ENCODE data around the gene NCKIPSD.
A peak's percentile ranks its signal among the peaks of the same experiment; 100 is the strongest.

The NCKIPSD gene

GRCh38 chr3:48716982-48717746, 31.4 kb upstream of the NCKIPSD start, which contains the start of gene IP6K2:
TSS of gene IP6K2 (minus strand) at chr3:48717221. CDS start at chr3:48695291, 21,930 bp downstream.
- peak within 1 kb of the TSS; percentile 87 for H3K27ac ChIP-seq
- POLR2A ChIA-PET (ENCODE audit: low non-redundant PET), result interaction anchor here (0.5 to 0.8 kb wide), 4 partner anchors 10 to 203 kb away, joined by 3 to 4 read pairs (median 3); no protein-coding TSS in a partner anchor
- TF ChIP-seq, protein P1, sequence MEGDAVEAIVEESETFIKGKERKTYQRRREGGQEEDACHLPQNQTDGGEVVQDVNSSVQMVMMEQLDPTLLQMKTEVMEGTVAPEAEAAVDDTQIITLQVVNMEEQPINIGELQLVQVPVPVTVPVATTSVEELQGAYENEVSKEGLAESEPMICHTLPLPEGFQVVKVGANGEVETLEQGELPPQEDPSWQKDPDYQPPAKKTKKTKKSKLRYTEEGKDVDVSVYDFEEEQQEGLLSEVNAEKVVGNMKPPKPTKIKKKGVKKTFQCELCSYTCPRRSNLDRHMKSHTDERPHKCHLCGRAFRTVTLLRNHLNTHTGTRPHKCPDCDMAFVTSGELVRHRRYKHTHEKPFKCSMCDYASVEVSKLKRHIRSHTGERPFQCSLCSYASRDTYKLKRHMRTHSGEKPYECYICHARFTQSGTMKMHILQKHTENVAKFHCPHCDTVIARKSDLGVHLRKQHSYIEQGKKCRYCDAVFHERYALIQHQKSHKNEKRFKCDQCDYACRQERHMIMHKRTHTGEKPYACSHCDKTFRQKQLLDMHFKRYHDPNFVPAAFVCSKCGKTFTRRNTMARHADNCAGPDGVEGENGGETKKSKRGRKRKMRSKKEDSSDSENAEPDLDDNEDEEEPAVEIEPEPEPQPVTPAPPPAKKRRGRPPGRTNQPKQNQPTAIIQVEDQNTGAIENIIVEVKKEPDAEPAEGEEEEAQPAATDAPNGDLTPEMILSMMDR (conservative IDR thresholded peaks at IDR 0.05; ENCODE audit: low read depth), result no peak
- CTCF ChIA-PET, result no interaction called here
- peak; percentile 93 for DNase-seq (ENCODE audit: low spot score)

DNA sequence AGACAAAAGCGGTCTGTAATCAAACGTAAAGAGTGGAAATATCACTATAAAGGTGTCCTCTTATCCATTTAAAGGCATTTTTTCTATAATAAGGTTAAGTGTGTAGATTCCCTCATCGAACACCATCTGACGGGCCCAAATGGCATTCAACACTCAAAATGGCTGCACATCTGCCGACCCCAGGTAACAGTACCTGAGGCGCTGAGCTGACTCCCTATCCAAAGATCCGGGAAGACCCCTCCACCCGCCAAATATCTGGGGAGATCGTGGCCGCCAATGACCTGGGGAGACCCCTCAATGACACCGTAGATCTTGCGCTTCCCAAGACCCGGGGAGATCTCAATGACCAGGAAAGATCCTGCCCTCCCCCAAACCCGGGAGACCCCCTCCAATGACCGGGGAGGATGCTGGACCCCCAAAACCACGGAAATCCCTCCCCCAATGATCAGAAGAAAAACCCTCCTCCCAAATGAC, 30.8 kb upstream of the NCKIPSD start:
- no peak for DNase-seq (ENCODE audit: low spot score)
- POLR2A ChIA-PET (ENCODE audit: low non-redundant PET), result interaction anchor here (0.7 to 0.8 kb wide), 2 partner anchors 10 to 18 kb away, joined by 3 read pairs; no protein-coding TSS in a partner anchor
- H3K27ac ChIP-seq, result peak overlapping the region; percentile 87
- TF ChIP-seq, protein P1 (conservative IDR thresholded peaks at IDR 0.05; ENCODE audit: low read depth), result no peak
- CTCF ChIA-PET, result no interaction called here

GRCh38 chr3:48715174-48715800, 29.6 kb upstream of the NCKIPSD start:
- POLR2A ChIA-PET (ENCODE audit: low non-redundant PET), result no interaction called here
- DNase-seq (ENCODE audit: low spot score), result no peak
- CTCF ChIA-PET, result interaction anchor here (0.6 kb wide), 1 partner anchor 726 kb away, joined by 6 read pairs; no protein-coding TSS in a partner anchor
- H3K27ac ChIP-seq, result no peak overlapping the region
- TF ChIP-seq, protein P1 (conservative IDR thresholded peaks at IDR 0.05; ENCODE audit: low read depth), result no peak

DNA sequence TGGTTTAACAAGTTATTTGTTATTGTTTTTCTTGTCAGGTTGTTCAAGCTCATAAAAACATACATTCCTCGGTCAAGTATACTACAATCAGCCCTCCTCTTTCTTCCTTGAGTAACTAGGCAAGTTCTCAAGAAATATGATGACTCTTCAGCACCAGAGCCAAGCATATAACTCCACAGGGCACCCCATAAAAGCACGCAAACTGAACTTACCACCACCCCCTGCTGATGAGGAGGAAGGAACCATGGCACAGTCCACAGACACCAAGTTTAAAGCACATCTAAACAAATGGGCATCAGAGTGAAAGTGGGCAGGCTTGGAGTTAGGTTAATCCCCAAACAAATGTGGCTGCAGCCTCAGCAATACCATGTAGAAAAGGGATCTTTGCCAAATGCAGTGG, 26.0 kb upstream of the NCKIPSD start:
- POLR2A ChIA-PET (ENCODE audit: low non-redundant PET), result no interaction called here
- H3K27ac ChIP-seq, result peak overlapping the region; percentile 78
- DNase-seq (ENCODE audit: low spot score), result no peak
- CTCF ChIA-PET, result no interaction called here
- TF ChIP-seq, protein P1 (conservative IDR thresholded peaks at IDR 0.05; ENCODE audit: low read depth), result no peak

DNA sequence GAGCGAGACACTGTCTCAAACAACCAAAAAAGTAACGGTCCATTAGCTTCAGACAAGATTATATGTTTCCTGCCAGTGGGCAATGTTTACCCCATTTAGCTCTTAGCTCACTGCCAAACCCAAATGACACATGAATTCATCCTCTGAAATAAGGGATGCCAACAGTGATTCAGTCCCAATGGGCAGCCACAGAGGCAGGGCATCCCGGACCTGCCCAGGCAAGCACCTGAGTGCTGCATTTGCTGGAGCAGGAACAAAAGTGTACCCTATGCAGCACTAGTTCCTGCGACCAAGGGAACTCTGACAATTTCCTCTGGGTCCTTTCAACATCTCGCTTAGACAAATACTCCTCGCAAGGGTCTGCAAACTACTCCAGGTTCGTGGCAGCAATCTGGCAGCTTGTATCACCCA, 23.3 kb upstream of the NCKIPSD start:
- POLR2A ChIA-PET (ENCODE audit: low non-redundant PET), result no interaction called here
- peak; percentile 74 for DNase-seq (ENCODE audit: low spot score)
- CTCF ChIA-PET, result no interaction called here
- peak overlapping the region; percentile 98 for H3K27ac ChIP-seq
- TF ChIP-seq, protein P1 (conservative IDR thresholded peaks at IDR 0.05; ENCODE audit: low read depth), result no peak

GRCh38 chr3:48708481-48708889, 22.8 kb upstream of the NCKIPSD start:
- TF ChIP-seq, protein P1 (conservative IDR thresholded peaks at IDR 0.05; ENCODE audit: low read depth), result no peak
- ChIA-PET POLR2A (ENCODE audit: low non-redundant PET) (no interaction called here), CTCF (no interaction called here)
- peak overlapping the region; percentile 98 for H3K27ac ChIP-seq
- no peak for DNase-seq (ENCODE audit: low spot score)
